HUES48 (cell line): Measurements from ENCODE around the gene DDX39B.
A peak's percentile ranks its signal among the peaks of the same experiment; 100 is the strongest.

ENCODE experiments used
- H3K27ac ChIP-seq: one replicate; pipeline ENCODE4 v1.7.0; 2013; ENCODE audit warnings: low read depth, low read length, inconsistent platforms
- H3K27me3 ChIP-seq: 2 replicates; pipeline ENCODE4 v1.6.1; 2013; ENCODE audit warnings: mild to moderate bottlenecking, low read length; ENCODE audit not compliant: control insufficient read depth, insufficient read depth
- H3K36me3 ChIP-seq: 2 replicates; pipeline ENCODE4 v1.6.1; 2013; ENCODE audit warnings: low read length; ENCODE audit not compliant: control insufficient read depth, insufficient read depth
- H3K4me1 ChIP-seq: 2 replicates; pipeline ENCODE4 v1.6.1; 2013; ENCODE audit warnings: mild to moderate bottlenecking, low read length; ENCODE audit not compliant: control insufficient read depth, insufficient read depth
- H3K4me3 ChIP-seq: 2 replicates; pipeline ENCODE4 v1.5.1; 2013; ENCODE audit warnings: mild to moderate bottlenecking, low read depth, low read length
- H3K9ac ChIP-seq: 2 replicates; pipeline ENCODE4 v1.6.1; 2013; ENCODE audit warnings: mild to moderate bottlenecking, low read depth, low read length, moderate library complexity
- H3K9me3 ChIP-seq: 2 replicates; pipeline ENCODE4 v1.6.1; 2013; ENCODE audit warnings: low read length; ENCODE audit not compliant: control insufficient read depth, insufficient read depth

The DDX39B gene

GRCh38 chr6:31574106-31575061, 32.6 kb upstream of the DDX39B start:
- Histone ChIP-seq H3K9ac (no peak overlapping the region), H3K27ac (no peak overlapping the region), H3K36me3 (no peaks in the 10 kb centered on the region), H3K9me3 (no peaks in the 10 kb centered on the region), H3K4me1 (no peaks in the 10 kb centered on the region; the same call in 1 of the 2 replicates), H3K4me3 (no peak overlapping the region), H3K27me3 (no peaks in the 10 kb centered on the region; the same call in 1 of the 2 replicates)

- no peak overlapping the region for H3K9ac ChIP-seq
- no peaks in the 10 kb centered on the region for H3K36me3 ChIP-seq
- no peaks in the 10 kb centered on the region for H3K9me3 ChIP-seq
- H3K27ac ChIP-seq: no peak overlapping the region
- no peaks in the 10 kb centered on the region; the same call in 1 of the 2 replicates for H3K4me1 ChIP-seq
- no peaks in the 10 kb centered on the region; the same call in 1 of the 2 replicates for H3K27me3 ChIP-seq
- H3K4me3 ChIP-seq: no peak overlapping the region
Observed at GRCh38 chr6:31573239-31574105, 31.7 kb upstream of the DDX39B start.

GRCh38 chr6:31572041-31572911, 30.5 kb upstream of the DDX39B start, which contains the start of gene LTA:
TSS of gene LTA (plus strand) at chr6:31572289. CDS start at chr6:31572743, 454 bp downstream.
- peaks cover 9% of the 10 kb centered on the region; the same call in 1 of the 2 replicates for H3K4me1 ChIP-seq
- no peak within 1 kb of the TSS for H3K9ac ChIP-seq

GRCh38 chr6:31569861-31570536, 28.2 kb upstream of the DDX39B start:
- Histone ChIP-seq H3K9ac (no peak overlapping the region), H3K4me1 (peaks cover 10% of the 10 kb centered on the region; the same call in 1 of the 2 replicates), H3K27ac (no peak overlapping the region), H3K27me3 (no peaks in the 10 kb centered on the region), H3K9me3 (no peaks in the 10 kb centered on the region), H3K4me3 (no peak overlapping the region), H3K36me3 (no peaks in the 10 kb centered on the region)

More at GRCh38 chr6:31572041-31572911, 30.5 kb upstream of the DDX39B start, which contains the start of gene LTA:
- Histone ChIP-seq H3K27me3 (no peaks in the 10 kb centered on the region; the same call in 1 of the 2 replicates), H3K4me3 (no peak within 1 kb of the TSS), H3K27ac (no peak within 1 kb of the TSS), H3K9me3 (no peaks in the 10 kb centered on the region), H3K36me3 (no peaks in the 10 kb centered on the region)

GRCh38 chr6:31568537-31568961, 26.7 kb upstream of the DDX39B start:
- no peaks in the 10 kb centered on the region for H3K27me3 ChIP-seq
- no peaks in the 10 kb centered on the region for H3K36me3 ChIP-seq
- H3K4me1 ChIP-seq: peaks cover 10% of the 10 kb centered on the region; the same call in 1 of the 2 replicates
- no peak overlapping the region for H3K9ac ChIP-seq
- no peak overlapping the region for H3K27ac ChIP-seq
- H3K9me3 ChIP-seq: no peaks in the 10 kb centered on the region
- no peak overlapping the region for H3K4me3 ChIP-seq

- H3K9ac ChIP-seq: no peak overlapping the region
Observed at GRCh38 chr6:31567531-31568370, 25.9 kb upstream of the DDX39B start.

GRCh38 chr6:31560697-31561058, 18.9 kb upstream of the DDX39B start:
- H3K36me3 ChIP-seq: peaks cover 30% of the 10 kb centered on the region
- H3K4me3 ChIP-seq: no peak overlapping the region
- H3K27me3 ChIP-seq: no peaks in the 10 kb centered on the region
- H3K9me3 ChIP-seq: no peaks in the 10 kb centered on the region
- no peaks in the 10 kb centered on the region for H3K4me1 ChIP-seq
- peak overlapping the region; percentile 47 for H3K27ac ChIP-seq
- no peak overlapping the region for H3K9ac ChIP-seq

More at GRCh38 chr6:31567531-31568370, 25.9 kb upstream of the DDX39B start:
- Histone ChIP-seq H3K27ac (no peak overlapping the region), H3K4me3 (no peak overlapping the region), H3K27me3 (no peaks in the 10 kb centered on the region), H3K9me3 (no peaks in the 10 kb centered on the region), H3K36me3 (no peaks in the 10 kb centered on the region), H3K4me1 (peaks cover 10% of the 10 kb centered on the region; the same call in 1 of the 2 replicates)

GRCh38 chr6:31559958-31560696, 18.3 kb upstream of the DDX39B start:
- Histone ChIP-seq H3K9ac (0 out of 2 replicates have a peak overlapping the region, but pooled peaks have one; percentile 23), H3K27ac (peak overlapping the region; percentile 47), H3K27me3 (no peaks in the 10 kb centered on the region), H3K36me3 (peaks cover 30% of the 10 kb centered on the region), H3K9me3 (no peaks in the 10 kb centered on the region), H3K4me3 (no peak overlapping the region), H3K4me1 (no peaks in the 10 kb centered on the region)

- Histone ChIP-seq H3K36me3 (peaks cover 32% of the 10 kb centered on the region), H3K4me3 (no peak overlapping the region), H3K27me3 (no peaks in the 10 kb centered on the region), H3K9me3 (no peaks in the 10 kb centered on the region), H3K4me1 (no peaks in the 10 kb centered on the region), H3K27ac (peak overlapping the region; percentile 26), H3K9ac (no peak overlapping the region)
Observed at GRCh38 chr6:31559606-31559957, 17.8 kb upstream of the DDX39B start.
